T-helper 17 cell (primary cell): ENCODE measurements around the gene FLNC. TPM values are rescaled to one million over a fixed set of nuclear protein-coding genes. Genes with fewer than 3 reads are reported as not detected.

Experiments used
- ATAC-seq: fragments of 150-1000 bp; cut with Tn5 transposase; 2 replicates; pipeline ENCODE4 v1.10.0; 2021; ENCODE audit warnings: mild to moderate bottlenecking, moderate library complexity
- DNase-seq, 3 donors: peaks; one replicate each; pipeline versions ENCODE4 v3.0.0 to v3.0.0-alpha.2; 2020 to 2021
- H3K9me3 ChIP-seq: one replicate; pipeline ENCODE4 v1.7.0; 2013; ENCODE audit warnings: low read length, mild to moderate bottlenecking; ENCODE audit not compliant: control insufficient read depth, poor library complexity, severe bottlenecking
- H3K27ac Mint-ChIP-seq: one replicate; pipeline ENCODE4 v1.8.0; 2022; ENCODE audit warnings: mild to moderate bottlenecking, moderate library complexity, mixed read lengths
- H3K27me3 Mint-ChIP-seq: one replicate; pipeline ENCODE4 v1.8.0; 2022; ENCODE audit warnings: mixed read lengths
- H3K36me3 Mint-ChIP-seq: one replicate; pipeline ENCODE4 v1.8.0; 2022; ENCODE audit warnings: low read depth, mixed read lengths
- H3K4me1 Mint-ChIP-seq: one replicate; pipeline ENCODE4 v1.8.0; 2022; ENCODE audit warnings: mild to moderate bottlenecking, mixed read lengths
- H3K4me3 Mint-ChIP-seq: one replicate; pipeline ENCODE4 v1.8.0; 2022; ENCODE audit warnings: mild to moderate bottlenecking, moderate library complexity, mixed read lengths
- total RNA-seq, 4 donors: library from RNA in 2 of 4; stranded (reverse) in 2 of 4; gene quantifications; one replicate each; pipeline ENCODE4 v1.2.3 and lab custom pipeline; 2022 to 2026

Gene FLNC
- total RNA-seq, 2 donors from 2014 or later, result 0.05 TPM

GRCh38 chr7:128872394-128872824, 42.2 kb downstream of the FLNC start:
- no peak for DNase-seq
- no peak for ATAC-seq
- Mint-ChIP-seq H3K4me3 (no peak overlapping the region), H3K36me3 (no peaks in the 10 kb centered on the region), H3K27ac (no peak overlapping the region), H3K27me3 (no peaks in the 10 kb centered on the region), H3K4me1 (peaks cover 5% of the 10 kb centered on the region)
- H3K9me3 ChIP-seq, result no peaks in the 10 kb centered on the region

GRCh38 chr7:128873234-128873633, 43.0 kb downstream of the FLNC start:
- H3K4me1 Mint-ChIP-seq, result peaks cover 2% of the 10 kb centered on the region
- no peak overlapping the region for H3K4me3 Mint-ChIP-seq
- DNase-seq, result no peak
- H3K36me3 Mint-ChIP-seq, result no peaks in the 10 kb centered on the region
- H3K27me3 Mint-ChIP-seq, result no peaks in the 10 kb centered on the region
- no peak overlapping the region for H3K27ac Mint-ChIP-seq
- ATAC-seq, result no peak
- no peaks in the 10 kb centered on the region for H3K9me3 ChIP-seq

- ATAC-seq, result no peak
- H3K36me3 Mint-ChIP-seq, result no peaks in the 10 kb centered on the region
These were observed 44.2 kb downstream of the FLNC start for GRCh38 chr7:128874140-128875031.

GRCh38 chr7:128875523-128875948, 45.3 kb downstream of the FLNC start:
- Mint-ChIP-seq H3K4me1 (peaks cover 2% of the 10 kb centered on the region), H3K4me3 (no peak overlapping the region), H3K27ac (no peak overlapping the region), H3K36me3 (no peaks in the 10 kb centered on the region), H3K27me3 (no peaks in the 10 kb centered on the region)
- no peak for ATAC-seq
- no peak for DNase-seq
- no peaks in the 10 kb centered on the region for H3K9me3 ChIP-seq

More at GRCh38 chr7:128874140-128875031, 44.2 kb downstream of the FLNC start:
- no peak overlapping the region for H3K27ac Mint-ChIP-seq
- H3K9me3 ChIP-seq, result no peaks in the 10 kb centered on the region
- H3K4me1 Mint-ChIP-seq, result peaks cover 2% of the 10 kb centered on the region
- no peak for DNase-seq
- H3K27me3 Mint-ChIP-seq, result no peaks in the 10 kb centered on the region
- no peak overlapping the region for H3K4me3 Mint-ChIP-seq

GRCh38 chr7:128876127-128876526, 45.9 kb downstream of the FLNC start:
- H3K27me3 Mint-ChIP-seq, result no peaks in the 10 kb centered on the region
- H3K27ac Mint-ChIP-seq, result no peak overlapping the region
- ATAC-seq (no peak), DNase-seq (no peak)
- H3K36me3 Mint-ChIP-seq, result no peaks in the 10 kb centered on the region
- H3K4me3 Mint-ChIP-seq, result no peak overlapping the region
- H3K4me1 Mint-ChIP-seq, result peaks cover under 1% of the 10 kb centered on the region
- H3K9me3 ChIP-seq, result no peaks in the 10 kb centered on the region

- Mint-ChIP-seq H3K4me1 (no peaks in the 10 kb centered on the region), H3K36me3 (no peaks in the 10 kb centered on the region), H3K27me3 (no peaks in the 10 kb centered on the region), H3K4me3 (no peak overlapping the region), H3K27ac (no peak overlapping the region)
- ATAC-seq (no peak), DNase-seq (no peak)
- no peaks in the 10 kb centered on the region for H3K9me3 ChIP-seq
These were observed 46.4 kb downstream of the FLNC start for GRCh38 chr7:128876586-128876977.

- H3K4me1 Mint-ChIP-seq, result no peaks in the 10 kb centered on the region
- H3K9me3 ChIP-seq, result no peaks in the 10 kb centered on the region
- H3K4me3 Mint-ChIP-seq, result no peak overlapping the region
- ATAC-seq (no peak), DNase-seq (no peak)
- no peaks in the 10 kb centered on the region for H3K27me3 Mint-ChIP-seq
- H3K36me3 Mint-ChIP-seq, result no peaks in the 10 kb centered on the region
- H3K27ac Mint-ChIP-seq, result no peak overlapping the region
These were observed 47.0 kb downstream of the FLNC start for GRCh38 chr7:128876978-128877755.

GRCh38 chr7:128877756-128878120, 47.5 kb downstream of the FLNC start:
- ATAC-seq (no peak), DNase-seq (no peak)
- Mint-ChIP-seq H3K27ac (no peak overlapping the region), H3K27me3 (no peaks in the 10 kb centered on the region), H3K36me3 (no peaks in the 10 kb centered on the region), H3K4me1 (no peaks in the 10 kb centered on the region), H3K4me3 (no peak overlapping the region)
- H3K9me3 ChIP-seq, result no peaks in the 10 kb centered on the region

GRCh38 chr7:128878226-128879105, 48.3 kb downstream of the FLNC start:
- Mint-ChIP-seq H3K27me3 (no peaks in the 10 kb centered on the region), H3K4me3 (no peak overlapping the region), H3K36me3 (no peaks in the 10 kb centered on the region), H3K27ac (peak overlapping the region; percentile 16), H3K4me1 (peaks cover under 1% of the 10 kb centered on the region)
- no peak for ATAC-seq
- no peaks in the 10 kb centered on the region for H3K9me3 ChIP-seq
- DNase-seq, result no peak

GRCh38 chr7:128879461-128879938, 49.3 kb downstream of the FLNC start:
- no peaks in the 10 kb centered on the region for H3K36me3 Mint-ChIP-seq
- DNase-seq (no peak), ATAC-seq (no peak)
- no peaks in the 10 kb centered on the region for H3K9me3 ChIP-seq
- H3K27me3 Mint-ChIP-seq, result no peaks in the 10 kb centered on the region
- H3K4me3 Mint-ChIP-seq, result no peak overlapping the region
- H3K4me1 Mint-ChIP-seq, result peaks cover 3% of the 10 kb centered on the region
- H3K27ac Mint-ChIP-seq, result no peak overlapping the region

- DNase-seq, result no peak
These were observed 49.9 kb downstream of the FLNC start for GRCh38 chr7:128879939-128880746.

GRCh38 chr7:128880791-128881457, 50.7 kb downstream of the FLNC start:
- ATAC-seq, result no peak

More at GRCh38 chr7:128879939-128880746, 49.9 kb downstream of the FLNC start:
- no peak overlapping the region for H3K27ac Mint-ChIP-seq
- H3K4me3 Mint-ChIP-seq, result no peak overlapping the region
- no peak for ATAC-seq
- peaks cover 1% of the 10 kb centered on the region for H3K27me3 Mint-ChIP-seq
- no peaks in the 10 kb centered on the region for H3K9me3 ChIP-seq
- no peaks in the 10 kb centered on the region for H3K36me3 Mint-ChIP-seq
- peaks cover 3% of the 10 kb centered on the region for H3K4me1 Mint-ChIP-seq

More at GRCh38 chr7:128880791-128881457, 50.7 kb downstream of the FLNC start:
- peaks cover 9% of the 10 kb centered on the region for H3K27me3 Mint-ChIP-seq
- H3K36me3 Mint-ChIP-seq, result peaks cover 2% of the 10 kb centered on the region
- H3K4me3 Mint-ChIP-seq, result no peak overlapping the region
- H3K9me3 ChIP-seq, result no peaks in the 10 kb centered on the region
- DNase-seq, result no peak
- H3K4me1 Mint-ChIP-seq, result peaks cover 4% of the 10 kb centered on the region
- no peak overlapping the region for H3K27ac Mint-ChIP-seq
